ENCODE results near the gene DUSP22. TPM values are rescaled to one million over a fixed set of nuclear protein-coding genes. Genes with fewer than 3 reads are reported as not detected.

Gene DUSP22
- total RNA-seq, 1 experiment from 2014 or later, result 19.2 TPM

GRCh38 chr6:257031-257725 is 35.1 kb upstream of the DUSP22 start:
- no TSS peak for BruUV-seq (replicated peaks)
- H3K36me3 ChIP-seq (ENCODE audit: control insufficient read depth in 1 of 2, insufficient read depth in 2 of 2, low read length in 2 of 2), result no peaks in the 10 kb centered on the region
- H3K4me2 ChIP-seq (ENCODE audit: low read length), result no peak overlapping the region
- H2AFZ ChIP-seq (ENCODE audit: low read depth, low read length, poor library complexity, severe bottlenecking), result no peak overlapping the region
- no peaks in the 10 kb centered on the region for H4K20me1 ChIP-seq (ENCODE audit: insufficient read depth)
- ATAC-seq (no peak), DNase-seq (ENCODE audit: low read depth, low spot score) (no peak)
- H3K27ac ChIP-seq (ENCODE audit: low read depth, low read length), result no peak overlapping the region
- ChIA-PET CTCF (no interaction called here), RAD21 (ENCODE audit: low non-redundant PET in 1 of 2, low total read pairs in 2 of 2, uncharacterized antibody in 2 of 2, unreplicated experiment in 2 of 2) (no interaction called here), POLR2A (no interaction called here)
- intact Hi-C loops (cut with micrococcal nuclease), result no loop called here
- no peaks in the 10 kb centered on the region for H3K79me2 ChIP-seq (ENCODE audit: insufficient read depth, low read length)
- no peaks in the 10 kb centered on the region for H3K4me1 ChIP-seq (ENCODE audit: control insufficient read depth in 1 of 2, insufficient read depth in 2 of 2, low read length in 2 of 2)
- no peaks in the 10 kb centered on the region for H3K9me3 ChIP-seq (ENCODE audit: control insufficient read depth in 1 of 2, insufficient read depth in 1 of 2, low read depth in 1 of 2, low read length in 2 of 2)
- H3K4me3 ChIP-seq (replicated peaks in 1 of 2; ENCODE audit: low read depth in 1 of 2, low read length in 2 of 2), result no peak overlapping the region
- no peak overlapping the region for H3K9ac ChIP-seq (ENCODE audit: low read length)
- H3K9me2 ChIP-seq (ENCODE audit: insufficient read depth), result no peaks in the 10 kb centered on the region
- H3K27me3 ChIP-seq (ENCODE audit: insufficient read depth, low read length), result no peaks in the 10 kb centered on the region; the same call in 1 of the 2 replicates
- no peak for TF ChIP-seq REST (IDR thresholded peaks at IDR 0.05; ENCODE audit: low read depth)
- TF ChIP-seq ZNF274 (IDR thresholded peaks at IDR 0.05; ENCODE audit: low read depth, low read length), result no peak

GRCh38 chr6:257774-258173 is 34.5 kb upstream of the DUSP22 start:
- Histone ChIP-seq H3K9me3 (ENCODE audit: control insufficient read depth in 1 of 2, insufficient read depth in 1 of 2, low read depth in 1 of 2, low read length in 2 of 2) (no peaks in the 10 kb centered on the region), H2AFZ (ENCODE audit: low read depth, low read length, poor library complexity, severe bottlenecking) (no peak overlapping the region), H3K79me2 (ENCODE audit: insufficient read depth, low read length) (no peaks in the 10 kb centered on the region), H4K20me1 (ENCODE audit: insufficient read depth) (no peaks in the 10 kb centered on the region), H3K4me3 (replicated peaks in 1 of 2; ENCODE audit: low read depth in 1 of 2, low read length in 2 of 2) (no peak overlapping the region), H3K4me2 (ENCODE audit: low read length) (no peak overlapping the region), H3K27ac (ENCODE audit: low read depth, low read length) (no peak overlapping the region), H3K4me1 (ENCODE audit: control insufficient read depth in 1 of 2, insufficient read depth in 2 of 2, low read length in 2 of 2) (no peaks in the 10 kb centered on the region), H3K9me2 (ENCODE audit: insufficient read depth) (no peaks in the 10 kb centered on the region), H3K27me3 (ENCODE audit: insufficient read depth, low read length) (no peaks in the 10 kb centered on the region; the same call in 1 of the 2 replicates), H3K36me3 (ENCODE audit: control insufficient read depth in 1 of 2, insufficient read depth in 2 of 2, low read length in 2 of 2) (no peaks in the 10 kb centered on the region), H3K9ac (ENCODE audit: low read length) (no peak overlapping the region)
- no TSS peak for BruUV-seq (replicated peaks)
- no peak for ATAC-seq
- RAD21 ChIA-PET (ENCODE audit: low non-redundant PET in 1 of 2, low total read pairs in 2 of 2, uncharacterized antibody in 2 of 2, unreplicated experiment in 2 of 2), result no interaction called here
- intact Hi-C loops (cut with micrococcal nuclease), result no loop called here
- no peak for DNase-seq (ENCODE audit: low read depth, low spot score)
- CTCF ChIA-PET, result no interaction called here
- POLR2A ChIA-PET, result no interaction called here
- no peak for TF ChIP-seq TCF7L2 (IDR thresholded peaks at IDR 0.05; ENCODE audit: borderline replicate concordance, extremely low read depth, insufficient read depth, insufficient read length)
- TF ChIP-seq FOSL1 (IDR thresholded peaks at IDR 0.05; ENCODE audit: low read depth), result no peak
- no peak for TF ChIP-seq EZH2 (IDR thresholded peaks at IDR 0.05)
- no peak for TF ChIP-seq MAX (IDR thresholded peaks at IDR 0.05)
- TF ChIP-seq CTCF (IDR thresholded peaks at IDR 0.05 in 2 of 3, conservative IDR thresholded peaks at IDR 0.05 in 1 of 3; ENCODE audit: borderline replicate concordance in 1 of 3, insufficient read depth in 1 of 3, low read depth in 2 of 3, low read length in 2 of 3), result no peak
- no peak for TF ChIP-seq SRF (IDR thresholded peaks at IDR 0.05; ENCODE audit: low read depth)
- no peak for TF ChIP-seq REST (IDR thresholded peaks at IDR 0.05; ENCODE audit: low read depth)
- no peak for TF ChIP-seq RAD21 (IDR thresholded peaks at IDR 0.05; ENCODE audit: low read depth)
